H9 (cell line): Measurements from ENCODE around the gene NPAS2. TPM values are rescaled to one million over a fixed set of nuclear protein-coding genes. Genes with fewer than 3 reads are reported as not detected.

ENCODE experiments used
- DNase-seq: peaks from one replicate; pipeline ENCODE4 v3.0.0-alpha.2; 2017
- H2AFZ ChIP-seq: one replicate; pipeline ENCODE4 v1.6.1; 2013; ENCODE audit warnings: mild to moderate bottlenecking, low read length, control low read depth, moderate library complexity
- H2AK5ac ChIP-seq: 2 replicates; pipeline ENCODE4 v1.6.1; 2013; ENCODE audit warnings: low read length, control low read depth, mixed read lengths; ENCODE audit not compliant: insufficient read length
- H2BK120ac ChIP-seq: one replicate; pipeline ENCODE4 v1.6.1; 2013; ENCODE audit warnings: low read depth, mild to moderate bottlenecking, low read length, control low read depth, inconsistent platforms; ENCODE audit not compliant: poor library complexity, severe bottlenecking
- H2BK12ac ChIP-seq: 2 replicates; pipeline ENCODE4 v1.6.1; 2013; ENCODE audit warnings: low read length, control low read depth, mixed read lengths, low read depth; ENCODE audit not compliant: insufficient read length
- H2BK15ac ChIP-seq: 2 replicates; pipeline ENCODE4 v1.6.1; 2013; ENCODE audit warnings: low read depth, low read length, control low read depth
- H2BK20ac ChIP-seq: one replicate; pipeline ENCODE4 v1.6.1; 2013; ENCODE audit warnings: low read depth, mild to moderate bottlenecking, low read length, control low read depth, inconsistent platforms; ENCODE audit not compliant: poor library complexity, severe bottlenecking
- H2BK5ac ChIP-seq: 2 replicates; pipeline ENCODE4 v1.6.1; 2013; ENCODE audit warnings: low read length, control low read depth, mixed read lengths; ENCODE audit not compliant: insufficient read length
- H3K14ac ChIP-seq: 2 replicates; pipeline ENCODE4 v1.6.1; 2013; ENCODE audit warnings: low read length, control low read depth; ENCODE audit not compliant: insufficient read depth
- H3K18ac ChIP-seq: 2 replicates; pipeline ENCODE4 v1.6.1; 2013; ENCODE audit warnings: low read depth, mild to moderate bottlenecking, mixed read lengths, low read length, control low read depth; ENCODE audit not compliant: insufficient read length
- H3K23ac ChIP-seq: 2 replicates; pipeline ENCODE4 v1.6.1; 2013; ENCODE audit warnings: low read length, control low read depth, mixed read lengths, low read depth; ENCODE audit not compliant: insufficient read length
- H3K23me2 ChIP-seq: 2 replicates; pipeline ENCODE4 v1.6.1; 2013; ENCODE audit warnings: low read depth, mild to moderate bottlenecking, mixed read lengths, low read length, control low read depth; ENCODE audit not compliant: insufficient read length, poor library complexity, severe bottlenecking
- H3K27ac ChIP-seq: 2 replicates; pipeline ENCODE4 v1.5.1; 2013; ENCODE audit warnings: low read length, control low read depth, mixed read lengths, low read depth; ENCODE audit not compliant: insufficient read length
- H3K27me3 ChIP-seq: 2 replicates; pipeline ENCODE4 v1.6.1; 2013; ENCODE audit warnings: low read length, control low read depth, inconsistent platforms; ENCODE audit not compliant: insufficient read depth
- H3K4ac ChIP-seq: 2 replicates; pipeline ENCODE4 v1.6.1; 2013; ENCODE audit warnings: low read depth, mild to moderate bottlenecking, control low read depth, inconsistent platforms, low read length, moderate library complexity
- H3K4me1 ChIP-seq: 2 replicates; pipeline ENCODE4 v1.6.1; 2013; ENCODE audit warnings: low read length, control low read depth, inconsistent platforms; ENCODE audit not compliant: insufficient read depth
- H3K4me2 ChIP-seq: 2 replicates; pipeline ENCODE4 v1.6.1; 2013; ENCODE audit warnings: low read length, control low read depth, mixed read lengths; ENCODE audit not compliant: insufficient read length, insufficient read depth
- H3K56ac ChIP-seq: 2 replicates; pipeline ENCODE4 v1.6.1; 2013; ENCODE audit warnings: low read depth, mild to moderate bottlenecking, mixed read lengths, low read length, control low read depth; ENCODE audit not compliant: insufficient read length
- H3K79me1 ChIP-seq: 2 replicates; pipeline ENCODE4 v1.6.1; 2013; ENCODE audit warnings: low read depth, mild to moderate bottlenecking, moderate library complexity, low read length, control low read depth, inconsistent platforms; ENCODE audit not compliant: insufficient read depth, poor library complexity, severe bottlenecking
- H3K79me2 ChIP-seq: 2 replicates; pipeline ENCODE4 v1.6.1; 2013; ENCODE audit warnings: low read length, control low read depth, inconsistent platforms; ENCODE audit not compliant: insufficient read depth
- H3K9ac ChIP-seq: 2 replicates; pipeline ENCODE4 v1.6.1; 2013; ENCODE audit warnings: low read length, control low read depth, mixed read lengths; ENCODE audit not compliant: insufficient read length; ENCODE audit errors: extremely low read depth
- H3K9me3 ChIP-seq: one replicate; pipeline ENCODE4 v1.6.1; 2013; ENCODE audit warnings: low read depth, low read length, inconsistent platforms; ENCODE audit not compliant: control insufficient read depth
- H3T11ph ChIP-seq: one replicate; pipeline ENCODE4 v1.6.1; 2013; ENCODE audit warnings: mild to moderate bottlenecking, low read length, control low read depth, inconsistent platforms
- H4K20me1 ChIP-seq: one replicate; pipeline ENCODE4 v1.6.1; 2013; ENCODE audit not compliant: control insufficient read depth, insufficient read length, insufficient read depth
- H4K5ac ChIP-seq: 2 replicates; pipeline ENCODE4 v1.6.1; 2013; ENCODE audit warnings: low read depth, mild to moderate bottlenecking, mixed read lengths, low read length, control low read depth; ENCODE audit not compliant: insufficient read length
- H4K8ac ChIP-seq: replicated peaks from 2 replicates; pipeline ENCODE4 v1.6.1; 2013; ENCODE audit warnings: low read length, control low read depth, mixed read lengths, low read depth; ENCODE audit not compliant: insufficient read length
- H4K91ac ChIP-seq: 2 replicates; pipeline ENCODE4 v1.6.1; 2013; ENCODE audit warnings: low read depth, mild to moderate bottlenecking, moderate library complexity, mixed read lengths, low read length, control low read depth; ENCODE audit not compliant: insufficient read length
- H3K27ac Mint-ChIP-seq, 3 experiments: 2 replicates in 2 of 3; 3 replicates in 1 of 3; pipeline ENCODE4 v1.8.0; 2020 to 2021; ENCODE audit warnings: mixed read lengths in 3 of 3, mild to moderate bottlenecking in 1 of 3, moderate library complexity in 1 of 3
- H3K27me3 Mint-ChIP-seq: 2 replicates; pipeline ENCODE4 v1.8.0; 2021; ENCODE audit warnings: low read depth, mild to moderate bottlenecking, moderate library complexity, mixed read lengths
- H3K36me3 Mint-ChIP-seq, 3 experiments: 2 replicates in 2 of 3; 3 replicates in 1 of 3; pipeline ENCODE4 v1.8.0; 2020 to 2021; ENCODE audit warnings: low read depth in 3 of 3, mixed read lengths in 3 of 3; ENCODE audit not compliant: insufficient read depth in 1 of 3
- H3K4me1 Mint-ChIP-seq, 2 experiments: 2 replicates each; pipeline ENCODE4 v1.8.0; 2020; ENCODE audit warnings: mixed read lengths in 2 of 2
- H3K4me3 Mint-ChIP-seq, 2 experiments: 2 replicates in 1 of 2; 3 replicates in 1 of 2; pipeline ENCODE4 v1.8.0; 2020 to 2021; ENCODE audit warnings: mild to moderate bottlenecking in 2 of 2, mixed read lengths in 2 of 2, moderate library complexity in 1 of 2
- H3K9me3 Mint-ChIP-seq, 2 experiments: 2 replicates in 1 of 2; 3 replicates in 1 of 2; pipeline ENCODE4 v1.8.0; 2020; ENCODE audit warnings: mild to moderate bottlenecking in 2 of 2, mixed read lengths in 2 of 2, moderate library complexity in 1 of 2
- WGBS: extraction: QIAGEN DNeasy Blood & Tissue Kit; methylation state at CpG from one replicate; pipeline ENCODE4 v1.1.7; 2013; ENCODE audit warnings: missing lambda C conversion rate, low lambda C conversion rate, mixed read lengths; ENCODE audit not compliant: insufficient read length; ENCODE audit errors: extremely low coverage; 5-methylcytosine and 5-hydroxymethylcytosine counted together
- total RNA-seq: library from RNA; stranded (reverse); gene quantifications from 2 replicates; pipeline ENCODE4 v1.2.1, GENCODE V29; 2021
- TF ChIP-seq, protein P1 (sequence below): fragments of 200-600 bp; sonication (generic); conservative IDR thresholded peaks from 3 replicates; pipeline ENCODE4 v1.8.0; 2021; ENCODE audit warnings: antibody characterized with exemption, mild to moderate bottlenecking

Gene NPAS2
- total RNA-seq, 1 experiment from 2014 or later: 1.3 TPM

- no peak overlapping the region for H4K5ac ChIP-seq
- H3K79me2 ChIP-seq: no peaks in the 10 kb centered on the region
- TF ChIP-seq, protein P1, sequence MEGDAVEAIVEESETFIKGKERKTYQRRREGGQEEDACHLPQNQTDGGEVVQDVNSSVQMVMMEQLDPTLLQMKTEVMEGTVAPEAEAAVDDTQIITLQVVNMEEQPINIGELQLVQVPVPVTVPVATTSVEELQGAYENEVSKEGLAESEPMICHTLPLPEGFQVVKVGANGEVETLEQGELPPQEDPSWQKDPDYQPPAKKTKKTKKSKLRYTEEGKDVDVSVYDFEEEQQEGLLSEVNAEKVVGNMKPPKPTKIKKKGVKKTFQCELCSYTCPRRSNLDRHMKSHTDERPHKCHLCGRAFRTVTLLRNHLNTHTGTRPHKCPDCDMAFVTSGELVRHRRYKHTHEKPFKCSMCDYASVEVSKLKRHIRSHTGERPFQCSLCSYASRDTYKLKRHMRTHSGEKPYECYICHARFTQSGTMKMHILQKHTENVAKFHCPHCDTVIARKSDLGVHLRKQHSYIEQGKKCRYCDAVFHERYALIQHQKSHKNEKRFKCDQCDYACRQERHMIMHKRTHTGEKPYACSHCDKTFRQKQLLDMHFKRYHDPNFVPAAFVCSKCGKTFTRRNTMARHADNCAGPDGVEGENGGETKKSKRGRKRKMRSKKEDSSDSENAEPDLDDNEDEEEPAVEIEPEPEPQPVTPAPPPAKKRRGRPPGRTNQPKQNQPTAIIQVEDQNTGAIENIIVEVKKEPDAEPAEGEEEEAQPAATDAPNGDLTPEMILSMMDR: no peak
- no peaks in the 10 kb centered on the region for H3K23me2 ChIP-seq
- H3K18ac ChIP-seq: no peak overlapping the region
- Mint-ChIP-seq H3K4me3 (no peak overlapping the region), H3K9me3 (peaks cover 0 to 5% of the 10 kb centered on the region in 2 experiments; a peak in 1 of 5 replicates), H3K36me3 (no peaks in the 10 kb centered on the region), H3K27me3 (peaks cover 9% of the 10 kb centered on the region), H3K27ac (no peak overlapping the region; a peak in 1 of 7 replicates), H3K4me1 (peaks cover 14 to 17% of the 10 kb centered on the region in 2 experiments)
- no peaks in the 10 kb centered on the region for H3K79me1 ChIP-seq
- no peak overlapping the region for H3K9ac ChIP-seq
- no peak overlapping the region for H2BK120ac ChIP-seq
- H3K27me3 ChIP-seq: no peaks in the 10 kb centered on the region
- H3K4me1 ChIP-seq: 0 out of 2 replicates have a peak, but pooled peaks cover 4% of the 10 kb centered on the region
- H3K4me2 ChIP-seq: no peak overlapping the region
- no peak overlapping the region for H3K23ac ChIP-seq
- H2AFZ ChIP-seq: no peak overlapping the region
- H4K20me1 ChIP-seq: no peaks in the 10 kb centered on the region
- H4K8ac ChIP-seq: no peak overlapping the region
- no peak overlapping the region for H2BK20ac ChIP-seq
- H3T11ph ChIP-seq: no peak overlapping the region
- H2BK15ac ChIP-seq: no peak overlapping the region
- no CpG with 5 or more reads among the region's 3 CpGs for WGBS
- no peak overlapping the region for H3K27ac ChIP-seq
- H3K9me3 ChIP-seq: no peaks in the 10 kb centered on the region
- no peak overlapping the region for H3K4ac ChIP-seq
- no peak overlapping the region for H3K56ac ChIP-seq
- H3K14ac ChIP-seq: no peak overlapping the region
- no peak overlapping the region for H2BK5ac ChIP-seq
- no peak for DNase-seq
- no peak overlapping the region for H2AK5ac ChIP-seq
- H4K91ac ChIP-seq: no peak overlapping the region
- no peak overlapping the region for H2BK12ac ChIP-seq
Observed at GRCh38 chr2:100806550-100806949, 13.4 kb upstream of the NPAS2 start.
